ENCODE results near the gene SNRNP200. TPM values are rescaled to one million over a fixed set of nuclear protein-coding genes. Genes with fewer than 3 reads are reported as not detected.

Gene SNRNP200
- total RNA-seq, 4 donors from 2014 or later = 81.4 to 106 (median 86.8) TPM

- H3K9me3 ChIP-seq = no peaks in the 10 kb centered on the region
- intact Hi-C loops (cut with DNase I; ENCODE audit: low total_unique reads) = no loop called here
- H3K36me3 ChIP-seq = peaks cover 0 to 41% (median 12%) of the 10 kb centered on the region in 4 donors
- no peak for DNase-seq
- no peak overlapping the region for H3K4me3 ChIP-seq
- H3K4me1 ChIP-seq = peaks cover under 1 to 16% (median 5%) of the 10 kb centered on the region in 4 donors
- in situ Hi-C loops (cut with MboI; ENCODE audit: low pct_ligation_motif_present in 1 of 4, low pct_unique_long_range_greater_than_20kb in 1 of 4, low sequenced_read_pairs in 3 of 4) = loop anchor here in 1 of 4 donors (25.0 kb wide), 1 partner anchor 241 kb away; no protein-coding TSS in a partner anchor
- TF ChIP-seq POLR2A (IDR thresholded peaks at IDR 0.05) = no peak
- no peak for TF ChIP-seq EP300 (IDR thresholded peaks at IDR 0.05; ENCODE audit: low read depth)
- no peak for TF ChIP-seq POLR2AphosphoS5 (IDR thresholded peaks at IDR 0.05)
- no peak for TF ChIP-seq CTCF (IDR thresholded peaks at IDR 0.05)
- 35 to 50% methylated on average over 3 to 7 of the region's 7 CpGs for WGBS, 2 donors (ENCODE audit: low coverage in 1 of 2)
- H3K27ac ChIP-seq = no peak overlapping the region
- H3K27me3 ChIP-seq = no peaks in the 10 kb centered on the region
Measured at GRCh38 chr2:96253006-96253405, 52.3 kb downstream of the SNRNP200 start.

- no peak for TF ChIP-seq EP300 (IDR thresholded peaks at IDR 0.05; ENCODE audit: low read depth)
- TF ChIP-seq CTCF (IDR thresholded peaks at IDR 0.05) = no peak
- TF ChIP-seq POLR2A (IDR thresholded peaks at IDR 0.05) = no peak
- TF ChIP-seq POLR2AphosphoS5 (IDR thresholded peaks at IDR 0.05) = no peak
- H3K27ac ChIP-seq = no peak overlapping the region
- H3K27me3 ChIP-seq = no peaks in the 10 kb centered on the region
- 92% methylated on average over 8 of the region's 8 CpGs; no CpG with 5 or more reads in 1 of the 2 donors for WGBS, 2 donors (ENCODE audit: low coverage in 1 of 2)
- intact Hi-C loops (cut with DNase I; ENCODE audit: low total_unique reads) = no loop called here
- H3K36me3 ChIP-seq = peaks cover 0 to 41% (median 12%) of the 10 kb centered on the region in 4 donors
- no peaks in the 10 kb centered on the region for H3K9me3 ChIP-seq
- no peak for DNase-seq
- peaks cover 0 to 12% (median 2%) of the 10 kb centered on the region in 4 donors for H3K4me1 ChIP-seq
- H3K4me3 ChIP-seq = no peak overlapping the region
- in situ Hi-C loops (cut with MboI; ENCODE audit: low pct_ligation_motif_present in 1 of 4, low pct_unique_long_range_greater_than_20kb in 1 of 4, low sequenced_read_pairs in 3 of 4) = loop anchor here in 1 of 4 donors (25.0 kb wide), 1 partner anchor 240 kb away; no protein-coding TSS in a partner anchor
Measured at GRCh38 chr2:96252526-96252925, 52.8 kb downstream of the SNRNP200 start.

GRCh38 chr2:96251721-96252292, 53.5 kb downstream of the SNRNP200 start:
- intact Hi-C loops (cut with DNase I; ENCODE audit: low total_unique reads) (no loop called here), in situ Hi-C loops (cut with MboI; ENCODE audit: low pct_ligation_motif_present in 1 of 4, low pct_unique_long_range_greater_than_20kb in 1 of 4, low sequenced_read_pairs in 3 of 4) (loop anchor here in 1 of 4 donors (25.0 kb wide), 1 partner anchor 240 kb away; no protein-coding TSS in a partner anchor)
- no peak overlapping the region for H3K4me3 ChIP-seq
- TF ChIP-seq POLR2A (IDR thresholded peaks at IDR 0.05) = no peak
- TF ChIP-seq POLR2AphosphoS5 (IDR thresholded peaks at IDR 0.05) = peak in 1 of 3 donors; percentile 10
- no peaks in the 10 kb centered on the region for H3K27me3 ChIP-seq
- DNase-seq = peak; percentile 27
- 68 to 71% methylated on average over 4 to 6 of the region's 6 CpGs for WGBS, 2 donors (ENCODE audit: low coverage in 1 of 2)
- no peaks in the 10 kb centered on the region for H3K9me3 ChIP-seq
- peaks cover 0 to 5% (median 1%) of the 10 kb centered on the region in 4 donors for H3K4me1 ChIP-seq
- peaks cover 0 to 41% (median 12%) of the 10 kb centered on the region in 4 donors for H3K36me3 ChIP-seq
- H3K27ac ChIP-seq = peak overlapping the region in 1 of 4 donors; percentile 41

GRCh38 chr2:96250188-96250587, 55.2 kb downstream of the SNRNP200 start:
- WGBS, 2 donors (ENCODE audit: low coverage in 1 of 2) = 90 to 93% methylated on average over 4 to 6 of the region's 6 CpGs
- H3K4me3 ChIP-seq = no peak overlapping the region
- peaks cover 0 to 5% (median 0%) of the 10 kb centered on the region in 4 donors for H3K4me1 ChIP-seq
- no peak for TF ChIP-seq POLR2A (IDR thresholded peaks at IDR 0.05)
- no peak for TF ChIP-seq POLR2AphosphoS5 (IDR thresholded peaks at IDR 0.05)
- TF ChIP-seq CTCF (IDR thresholded peaks at IDR 0.05) = no peak
- no peak for TF ChIP-seq EP300 (IDR thresholded peaks at IDR 0.05; ENCODE audit: low read depth)
- in situ Hi-C loops (cut with MboI; ENCODE audit: low pct_ligation_motif_present in 1 of 4, low pct_unique_long_range_greater_than_20kb in 1 of 4, low sequenced_read_pairs in 3 of 4) (loop anchor here in 1 of 4 donors (25.0 kb wide), 1 partner anchor 238 kb away; no protein-coding TSS in a partner anchor), intact Hi-C loops (cut with DNase I; ENCODE audit: low total_unique reads) (no loop called here)
- no peaks in the 10 kb centered on the region for H3K9me3 ChIP-seq
- no peak for DNase-seq
- H3K27ac ChIP-seq = no peak overlapping the region
- peaks cover 0 to 31% (median 12%) of the 10 kb centered on the region in 4 donors for H3K36me3 ChIP-seq
- H3K27me3 ChIP-seq = no peaks in the 10 kb centered on the region

Data from transverse colon (tissue), 4 donors.